A673 (cell line): ENCODE measurements around the gene ZNF516.

Experiments used
- CTCF ChIP-seq: fragments of 300-800, 200-600 bp; sonication (generic); conservative IDR thresholded peaks from 2 replicates; pipeline ENCODE4 v1.5.1; 2017; ENCODE audit warnings: low read depth, mild to moderate bottlenecking, antibody characterized with exemption, low read length, moderate library complexity, mixed read lengths
- EZH2 ChIP-seq: fragments of 200-600 bp; sonication (generic); IDR thresholded peaks from 2 replicates; pipeline ENCODE4 v1.6.1; 2017; ENCODE audit warnings: borderline replicate concordance, low read depth, mild to moderate bottlenecking, mixed read lengths, antibody characterized with exemption, low read length; ENCODE audit not compliant: poor library complexity, severe bottlenecking

DNA sequence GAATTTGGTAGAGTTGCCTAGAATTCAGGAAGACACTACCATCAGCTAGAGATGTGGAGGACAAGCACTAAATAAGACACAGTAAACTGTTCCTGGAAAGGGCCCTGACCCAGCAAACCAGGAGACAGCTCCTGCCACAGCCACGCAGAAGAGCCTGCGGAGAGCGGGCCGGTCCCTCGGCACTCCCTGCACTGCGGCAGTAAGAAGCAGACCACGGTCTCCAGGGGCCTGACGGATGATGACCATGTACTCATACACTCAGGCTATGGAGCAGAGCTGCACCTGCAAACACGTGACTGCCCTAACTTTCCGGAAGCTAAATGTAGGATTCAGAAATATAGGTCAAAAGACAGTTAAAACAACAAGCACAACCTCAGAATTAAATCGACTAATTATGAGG is 72.9 kb downstream of the ZNF516 start:
- no peak for TF ChIP-seq CTCF
- TF ChIP-seq EZH2, result no peak
